CD14-positive monocyte (primary cell): Measurements from ENCODE around the gene PHLDB3. TPM values are rescaled to one million over a fixed set of nuclear protein-coding genes. Genes with fewer than 3 reads are reported as not detected.

Experiments used
- DNase-seq, 3 donors: peaks; one replicate each; pipeline ENCODE4 v3.0.0-alpha.2; 2011 to 2022
- H2AFZ ChIP-seq: 2 replicates; pipeline ENCODE4 v1.6.0; 2012; ENCODE audit warnings: mild to moderate bottlenecking, low read depth, low read length, inconsistent platforms; ENCODE audit not compliant: insufficient read depth, poor library complexity, severe bottlenecking
- H3K27ac ChIP-seq, 2 donors: 1 replicate in 1 of 2; 2 replicates in 1 of 2; pipeline ENCODE4 v1.5.1; 2012 to 2013; ENCODE audit warnings: low read length in 2 of 2, control low read depth in 1 of 2, inconsistent platforms in 1 of 2, low read depth in 1 of 2, mild to moderate bottlenecking in 1 of 2
- H3K27me3 ChIP-seq, 2 donors: one replicate each; pipeline versions ENCODE4 v1.6.0 to v1.6.1; 2011 to 2013; ENCODE audit warnings: low read length in 2 of 2; ENCODE audit not compliant: control insufficient read depth in 2 of 2, insufficient read depth in 2 of 2
- H3K36me3 ChIP-seq, 2 donors: replicated peaks in 1 of 2; 1 replicate in 1 of 2; 2 replicates in 1 of 2; pipeline versions ENCODE4 v1.5.1 to v1.6.1; 2012 to 2013; ENCODE audit warnings: low read length in 2 of 2, control low read depth in 1 of 2, inconsistent platforms in 1 of 2, mild to moderate bottlenecking in 1 of 2; ENCODE audit not compliant: insufficient read depth in 2 of 2, control insufficient read depth in 1 of 2
- H3K4me1 ChIP-seq, 2 donors: 1 replicate in 1 of 2; 2 replicates in 1 of 2; pipeline versions ENCODE4 v1.5.1 to v1.6.1; 2012 to 2013; ENCODE audit warnings: low read length in 2 of 2, control low read depth in 1 of 2, inconsistent platforms in 1 of 2, mild to moderate bottlenecking in 1 of 2, moderate library complexity in 1 of 2; ENCODE audit not compliant: insufficient read depth in 2 of 2, control insufficient read depth in 1 of 2
- H3K4me2 ChIP-seq: replicated peaks from 2 replicates; pipeline ENCODE3; 2012; ENCODE audit warnings: low read length, moderate library complexity, mild to moderate bottlenecking; ENCODE audit not compliant: poor library complexity, severe bottlenecking; ENCODE audit errors: extremely low read depth
- H3K4me3 ChIP-seq, 3 experiments: fragments of 200-600 bp in 1 of 3; sonication (generic) in 1 of 3; replicated peaks in 1 of 3; 1 replicate in 2 of 3; 2 replicates in 1 of 3; pipeline ENCODE4 v1.5.1; 2011 to 2013; ENCODE audit warnings: low read length in 3 of 3, mild to moderate bottlenecking in 3 of 3, control low read depth in 2 of 3, low read depth in 2 of 3, inconsistent platforms in 1 of 3, moderate library complexity in 1 of 3
- H3K79me2 ChIP-seq: 2 replicates; pipeline ENCODE4 v1.6.0; 2012; ENCODE audit warnings: mild to moderate bottlenecking, control low read depth, inconsistent platforms, low read length, moderate library complexity; ENCODE audit not compliant: insufficient read depth
- H3K9ac ChIP-seq: 2 replicates; pipeline ENCODE4 v1.6.0; 2017; ENCODE audit warnings: low read length, mild to moderate bottlenecking; ENCODE audit not compliant: insufficient read depth, poor library complexity, severe bottlenecking
- H3K9me3 ChIP-seq, 2 donors: replicated peaks in 1 of 2; 1 replicate in 1 of 2; 2 replicates in 1 of 2; pipeline versions ENCODE4 v1.5.1 to v1.6.1; 2012 to 2013; ENCODE audit warnings: low read length in 2 of 2, control low read depth in 1 of 2; ENCODE audit not compliant: control insufficient read depth in 1 of 2, insufficient read depth in 1 of 2
- H4K20me1 ChIP-seq: 2 replicates; pipeline ENCODE4 v1.6.0; 2012; ENCODE audit warnings: mild to moderate bottlenecking, low read length, control low read depth, moderate library complexity; ENCODE audit not compliant: insufficient read depth
- H3K27ac Mint-ChIP-seq, 7 donors: one replicate each; pipeline ENCODE4 v1.8.0; 2020; ENCODE audit warnings: mild to moderate bottlenecking in 7 of 7, mixed read lengths in 7 of 7, moderate library complexity in 6 of 7, inconsistent platforms in 2 of 7
- H3K27me3 Mint-ChIP-seq, 3 donors: one replicate each; pipeline ENCODE4 v1.8.0; 2021 to 2022; ENCODE audit warnings: low read depth in 3 of 3, mild to moderate bottlenecking in 3 of 3, mixed read lengths in 3 of 3, moderate library complexity in 3 of 3, inconsistent platforms in 1 of 3
- H3K36me3 Mint-ChIP-seq, 2 donors: one replicate each; pipeline ENCODE4 v1.8.0; 2020; ENCODE audit warnings: mixed read lengths in 2 of 2, inconsistent platforms in 1 of 2, mild to moderate bottlenecking in 1 of 2
- H3K4me1 Mint-ChIP-seq: one replicate; pipeline ENCODE4 v1.8.0; 2020; ENCODE audit warnings: mild to moderate bottlenecking, mixed read lengths
- H3K4me3 Mint-ChIP-seq, 2 donors: one replicate each; pipeline ENCODE4 v1.8.0; 2020; ENCODE audit warnings: mild to moderate bottlenecking in 2 of 2, mixed read lengths in 2 of 2, moderate library complexity in 1 of 2
- H3K9me3 Mint-ChIP-seq, 7 donors: one replicate each; pipeline ENCODE4 v1.8.0; 2020 to 2022; ENCODE audit warnings: mixed read lengths in 7 of 7, mild to moderate bottlenecking in 6 of 7, moderate library complexity in 6 of 7, inconsistent platforms in 2 of 7
- WGBS: methylation state at CpG from one replicate; pipeline ENCODE4 v1.1.5; 2013; ENCODE audit warnings: missing lambda C conversion rate; ENCODE audit not compliant: insufficient coverage; 5-methylcytosine and 5-hydroxymethylcytosine counted together
- intact Hi-C, 2 donors: fragments of 100-400 bp; cut with micrococcal nuclease; formaldehyde crosslinking; loops; one replicate each; pipeline versions ENCODE4 v1.15.0 to v1.15.1; 2023
- polyA plus RNA-seq, 3 donors: library from polyadenylated mRNA; depleted of rRNA in 1 of 3; unstranded in 2 of 3; stranded (reverse) in 1 of 3; fragments of 300-500 nt in 2 of 3; fragments of >200 nt in 1 of 3; fragmentation: Illumina TruSeq in 2 of 3; gene quantifications; 1 replicate in 2 of 3; 2 replicates in 1 of 3; pipeline ENCODE4 v1.2.3, GENCODE V29; 2012 to 2021
- TF ChIP-seq, protein P1 (sequence below): fragments of 200-600 bp; IDR thresholded peaks from one replicate; pipeline ENCODE4 v1.8.0; 2022; ENCODE audit warnings: antibody characterized with exemption, mild to moderate bottlenecking

PHLDB3 gene
- polyA plus RNA-seq, 3 donors = 1.4 to 3.4 (median 1.7) TPM

DNA sequence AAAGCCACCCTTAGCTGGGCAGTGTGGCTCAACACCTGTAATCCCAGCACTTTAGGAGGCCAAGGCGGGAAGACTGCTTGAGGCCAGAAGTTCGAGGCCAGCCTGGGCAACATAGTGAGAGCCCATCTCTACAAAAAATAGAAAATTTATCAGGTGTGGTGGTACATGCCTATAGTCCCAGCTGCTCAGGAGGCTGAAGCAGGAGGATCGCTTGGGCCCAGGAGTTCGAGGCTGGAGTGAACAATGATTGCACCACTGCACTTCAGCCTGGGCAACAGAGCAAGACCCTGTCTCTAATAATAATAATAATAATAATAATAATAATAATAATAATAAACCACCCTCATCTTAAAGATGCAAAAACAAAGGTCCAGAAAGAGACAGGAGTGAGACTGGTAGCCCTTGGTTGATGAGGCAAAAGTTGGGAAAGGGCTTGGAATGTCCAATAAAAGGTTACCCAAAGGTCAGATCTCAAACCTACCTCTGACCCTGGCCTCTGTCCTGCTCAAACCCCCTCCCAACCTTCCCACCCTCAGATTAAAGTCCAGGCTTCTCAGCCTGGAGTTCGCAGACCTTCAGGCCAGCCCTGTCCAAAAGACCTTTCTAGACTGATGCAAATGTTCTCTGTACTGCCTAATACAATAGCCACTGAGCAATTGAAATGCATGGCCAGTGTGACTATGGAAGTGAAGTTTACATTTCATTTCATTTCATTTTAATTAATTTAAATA, 37.5 kb upstream of the PHLDB3 start:
- H3K4me1 Mint-ChIP-seq = no peaks in the 10 kb centered on the region
- Histone ChIP-seq H3K79me2 (no peaks in the 10 kb centered on the region), H3K27me3 (no peaks in the 10 kb centered on the region), H3K27ac (no peak overlapping the region), H3K4me1 (no peaks in the 10 kb centered on the region), H4K20me1 (no peaks in the 10 kb centered on the region), H3K9me3 (no peaks in the 10 kb centered on the region), H3K4me2 (no peak overlapping the region), H3K4me3 (no peak overlapping the region), H2AFZ (no peak overlapping the region), H3K36me3 (peaks cover 61 to 87% of the 10 kb centered on the region in 2 donors), H3K9ac (no peak overlapping the region)
- no peak for DNase-seq
- H3K36me3 Mint-ChIP-seq = peaks cover 73 to 94% of the 10 kb centered on the region in 2 donors
- H3K4me3 Mint-ChIP-seq = no peak overlapping the region
- H3K27ac Mint-ChIP-seq = peak overlapping the region in 1 of 7 donors; percentile 42
- H3K9me3 Mint-ChIP-seq = peaks cover 0 to 4% (median 0%) of the 10 kb centered on the region in 7 donors
- no peaks in the 10 kb centered on the region for H3K27me3 Mint-ChIP-seq
- TF ChIP-seq, protein P1, sequence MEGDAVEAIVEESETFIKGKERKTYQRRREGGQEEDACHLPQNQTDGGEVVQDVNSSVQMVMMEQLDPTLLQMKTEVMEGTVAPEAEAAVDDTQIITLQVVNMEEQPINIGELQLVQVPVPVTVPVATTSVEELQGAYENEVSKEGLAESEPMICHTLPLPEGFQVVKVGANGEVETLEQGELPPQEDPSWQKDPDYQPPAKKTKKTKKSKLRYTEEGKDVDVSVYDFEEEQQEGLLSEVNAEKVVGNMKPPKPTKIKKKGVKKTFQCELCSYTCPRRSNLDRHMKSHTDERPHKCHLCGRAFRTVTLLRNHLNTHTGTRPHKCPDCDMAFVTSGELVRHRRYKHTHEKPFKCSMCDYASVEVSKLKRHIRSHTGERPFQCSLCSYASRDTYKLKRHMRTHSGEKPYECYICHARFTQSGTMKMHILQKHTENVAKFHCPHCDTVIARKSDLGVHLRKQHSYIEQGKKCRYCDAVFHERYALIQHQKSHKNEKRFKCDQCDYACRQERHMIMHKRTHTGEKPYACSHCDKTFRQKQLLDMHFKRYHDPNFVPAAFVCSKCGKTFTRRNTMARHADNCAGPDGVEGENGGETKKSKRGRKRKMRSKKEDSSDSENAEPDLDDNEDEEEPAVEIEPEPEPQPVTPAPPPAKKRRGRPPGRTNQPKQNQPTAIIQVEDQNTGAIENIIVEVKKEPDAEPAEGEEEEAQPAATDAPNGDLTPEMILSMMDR = no peak
- intact Hi-C loops = no loop called here
- no CpG with 5 or more reads among the region's 5 CpGs for WGBS

DNA sequence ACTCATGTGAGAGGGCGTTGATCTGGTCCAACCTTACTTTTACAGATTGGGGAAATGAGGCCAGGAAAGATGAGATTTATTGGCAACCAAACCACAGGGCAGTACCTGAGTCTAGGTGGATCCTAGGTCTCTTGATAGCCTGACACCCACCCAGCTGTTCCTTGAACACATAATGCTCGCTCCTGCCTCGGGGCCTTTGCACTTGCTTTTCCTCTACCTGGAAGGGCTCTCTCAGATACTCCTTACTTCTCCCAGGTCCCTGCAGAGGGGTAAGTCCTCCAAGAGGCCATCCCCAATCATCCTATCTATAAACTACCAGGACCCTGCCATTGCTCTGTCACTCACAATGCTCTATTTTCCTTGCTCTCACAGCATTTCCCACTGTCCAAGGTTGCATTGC, 35.8 kb upstream of the PHLDB3 start:
- no peak overlapping the region for H3K4me2 ChIP-seq
- 94% methylated on average over 2 of the region's 3 CpGs for WGBS
- H3K79me2 ChIP-seq = no peaks in the 10 kb centered on the region
- H3K36me3 Mint-ChIP-seq = peaks cover 70 to 89% of the 10 kb centered on the region in 2 donors
- H3K27ac ChIP-seq = no peak overlapping the region
- intact Hi-C loops = no loop called here
- H3K27me3 ChIP-seq = no peaks in the 10 kb centered on the region
- no peaks in the 10 kb centered on the region for H4K20me1 ChIP-seq
- H3K4me1 Mint-ChIP-seq = peaks cover 2% of the 10 kb centered on the region
- no peaks in the 10 kb centered on the region for H3K4me1 ChIP-seq
- H3K9ac ChIP-seq = no peak overlapping the region
- H3K9me3 ChIP-seq = no peaks in the 10 kb centered on the region
- H3K4me3 Mint-ChIP-seq = no peak overlapping the region
- no peak overlapping the region for H3K27ac Mint-ChIP-seq
- peaks cover 0 to 4% (median 0%) of the 10 kb centered on the region in 7 donors for H3K9me3 Mint-ChIP-seq
- no peak overlapping the region for H2AFZ ChIP-seq
- H3K27me3 Mint-ChIP-seq = peaks cover 0 to 2% (median 0%) of the 10 kb centered on the region in 3 donors
- no peak overlapping the region for H3K4me3 ChIP-seq
- peaks cover 48 to 73% of the 10 kb centered on the region in 2 donors for H3K36me3 ChIP-seq
- TF ChIP-seq, protein P1 = no peak
- no peak for DNase-seq
